AG08396 (cell line): ENCODE data around the gene ASB6.
"Not testable (repeated sequence)": the region's sequence is repeated elsewhere in the genome, so short reads cannot be mapped to it uniquely, and the experiment has no call there.

ENCODE experiments used
- DNase-seq: peaks from one replicate; pipeline ENCODE4 v3.0.0; 2012; ENCODE audit warnings: low spot score, mixed read lengths

Gene ASB6

GRCh38 chr9:129644365-129644764 lies 2.4 kb upstream of the ASB6 start:
- DNase-seq = no peak

GRCh38 chr9:129643706-129644105 lies 1.8 kb upstream of the ASB6 start:
- no peak for DNase-seq

DNA sequence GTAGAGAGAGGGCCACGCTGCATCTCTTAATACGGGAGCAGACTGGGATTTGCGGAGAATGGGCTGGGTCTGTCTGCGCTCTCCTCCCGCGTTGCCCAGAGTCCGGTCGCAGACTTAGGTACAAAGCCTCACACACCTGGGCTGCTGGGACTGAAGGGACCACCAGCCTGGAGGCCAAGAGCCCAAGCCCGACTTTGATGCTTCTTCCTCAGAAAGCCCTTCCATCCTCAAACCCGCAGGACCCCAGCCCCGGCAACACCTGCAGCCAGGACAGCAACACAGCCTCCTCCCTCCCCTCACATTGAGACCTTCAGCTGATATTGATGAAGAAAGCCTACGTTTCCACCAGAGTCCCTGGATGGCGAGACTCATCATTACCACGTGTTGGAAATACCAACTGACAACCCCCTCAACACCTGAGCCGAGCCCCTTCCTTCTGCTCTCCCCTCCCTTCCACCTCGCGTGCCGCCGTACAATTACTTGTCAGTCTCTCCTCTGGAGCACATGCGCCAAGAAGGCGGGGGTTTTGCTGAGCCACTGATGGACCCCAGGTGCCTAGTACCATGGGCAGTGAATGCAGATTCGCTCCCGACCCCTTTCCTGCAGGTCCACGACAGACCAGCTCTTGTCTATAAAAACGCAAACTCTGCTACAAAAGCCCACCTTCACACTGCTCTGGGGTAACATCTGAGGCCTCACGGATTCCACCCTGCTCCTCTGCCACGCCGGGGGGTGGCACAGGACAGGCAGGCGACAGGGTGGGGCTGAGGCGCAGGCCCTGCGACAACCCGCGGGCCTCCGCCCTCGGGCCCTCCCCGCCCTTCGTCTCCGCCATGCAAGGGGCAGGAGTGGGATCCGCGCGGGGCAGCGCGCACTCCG lies 841 bp downstream of the ASB6 start:
- no peak for DNase-seq

DNA sequence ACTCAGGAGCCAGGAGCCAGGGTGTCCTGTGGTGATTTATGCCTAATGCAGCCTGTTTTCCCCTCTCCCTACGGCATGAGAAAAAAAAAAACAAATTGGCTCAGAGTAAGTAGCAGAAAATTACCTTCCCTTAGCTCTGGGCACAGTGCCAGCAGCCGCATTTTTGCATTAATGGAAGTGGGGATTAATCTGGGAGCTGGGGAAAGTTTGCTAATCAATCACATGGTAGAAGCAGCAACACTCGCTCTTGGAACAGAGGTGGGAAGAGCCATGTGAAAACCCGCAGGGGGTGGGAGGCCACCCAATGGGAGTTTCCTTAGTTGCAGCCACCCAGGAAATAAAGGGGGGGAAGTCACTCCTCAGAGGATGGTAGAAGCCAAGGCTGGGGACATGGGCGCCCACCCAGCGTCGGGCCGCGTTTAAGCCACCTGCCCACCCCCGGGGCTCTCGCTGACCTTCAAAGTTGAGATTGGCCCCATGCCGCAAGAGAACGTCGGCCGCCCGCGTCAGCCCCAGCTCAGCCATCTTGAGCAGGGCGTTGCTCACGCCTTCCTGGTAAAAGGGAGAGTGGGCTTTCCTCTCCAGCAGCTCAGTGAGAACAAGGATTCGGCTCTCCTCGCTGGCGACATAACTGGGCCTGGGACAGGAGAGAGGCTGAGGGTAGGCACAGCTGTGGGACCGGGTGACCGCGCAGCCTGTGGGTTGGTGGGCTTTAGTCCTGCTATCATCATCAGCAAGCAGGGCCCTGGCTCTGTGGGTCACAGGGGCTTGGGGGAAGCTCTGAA lies 1.7 kb downstream of the ASB6 start:
- DNase-seq = no peak

DNA sequence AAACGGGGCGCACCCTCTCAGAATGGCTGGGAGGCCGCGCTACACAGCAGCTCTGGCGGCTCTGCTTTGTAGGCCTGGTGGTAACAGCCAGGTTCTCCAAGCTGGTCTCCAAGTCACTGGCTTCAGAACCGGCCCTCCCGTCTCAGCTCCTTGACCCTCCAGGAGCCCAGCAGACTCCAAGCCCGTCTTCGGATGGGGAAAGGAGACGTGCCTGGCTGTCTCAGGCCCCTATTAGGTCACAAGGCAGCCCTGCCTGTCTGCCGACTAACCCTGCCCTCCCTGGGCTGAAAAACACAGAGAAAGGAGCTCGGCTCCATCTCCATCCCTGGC lies 2.2 kb downstream of the ASB6 start:
- DNase-seq = no peak

DNA sequence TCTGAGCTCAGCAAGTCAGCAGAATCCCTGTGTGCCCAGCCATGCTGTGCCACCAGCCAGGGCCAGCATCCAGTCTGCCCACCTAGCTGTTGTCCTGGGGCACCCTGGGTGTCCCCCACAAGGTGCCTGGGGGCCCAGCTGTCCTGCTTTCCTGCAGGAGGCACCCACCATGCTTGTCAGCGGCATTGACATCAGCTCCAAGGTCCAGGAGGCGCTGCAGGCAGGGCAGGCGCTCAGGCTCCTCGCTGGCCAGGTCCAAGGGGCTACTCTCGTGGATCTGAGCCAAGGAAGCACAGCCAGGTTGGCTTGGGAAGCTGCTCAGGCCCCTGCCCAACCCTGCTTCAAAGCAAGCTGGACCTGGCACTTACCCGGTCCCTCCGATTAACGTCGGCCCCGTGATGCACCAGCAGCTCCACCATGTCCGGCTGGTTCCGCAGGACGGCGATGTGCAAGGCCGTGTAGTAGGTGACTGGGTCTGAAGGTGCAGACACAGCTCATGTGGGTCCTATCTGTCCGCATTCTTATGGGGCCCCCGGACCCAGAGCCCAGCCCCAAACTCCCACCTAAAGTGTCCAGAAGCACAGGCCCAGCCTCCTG lies 2.8 kb downstream of the ASB6 start:
- DNase-seq = no peak

GRCh38 chr9:129637673-129638439 lies 4.1 kb downstream of the ASB6 start:
- DNase-seq = no peak

DNA sequence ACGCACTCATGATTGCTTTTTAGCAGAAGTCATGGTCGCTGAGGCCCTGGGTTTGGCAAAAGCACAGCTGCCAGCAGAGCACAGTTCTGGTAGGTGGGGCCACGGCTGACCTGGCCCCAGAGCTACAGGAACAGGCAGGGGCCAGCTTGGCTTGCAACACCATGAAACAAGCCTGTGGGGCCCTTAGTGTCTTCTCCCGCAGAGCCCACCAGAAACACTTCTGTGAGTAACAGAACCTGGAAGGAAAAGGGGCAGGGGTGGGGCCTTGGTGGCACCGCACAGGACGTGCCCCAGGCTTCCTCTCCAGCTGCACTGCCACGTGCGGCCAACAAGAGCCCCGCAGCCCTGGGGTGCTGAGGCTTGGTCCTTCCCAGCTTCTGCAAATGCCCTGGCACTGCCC lies 4.8 kb downstream of the ASB6 start:
- no peak for DNase-seq

DNA sequence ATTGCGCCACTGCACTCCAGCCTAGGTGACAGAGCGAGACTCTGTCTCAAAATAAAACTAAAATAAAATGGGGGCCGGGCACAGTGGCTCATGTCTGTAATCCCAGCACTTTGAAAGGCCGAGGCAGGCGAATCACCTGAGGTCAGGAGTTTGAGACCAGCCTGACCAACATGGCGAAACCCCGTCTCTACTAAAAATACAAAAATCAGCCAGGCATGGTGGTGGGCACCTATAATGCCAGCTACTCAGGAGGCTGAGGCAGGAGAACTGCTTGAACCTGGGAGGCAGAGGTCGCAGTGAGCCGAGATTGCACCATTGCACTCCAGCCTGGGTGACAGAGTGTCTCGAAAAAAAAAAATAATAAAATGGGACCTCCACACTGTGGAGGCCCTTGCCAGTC lies 5.6 kb downstream of the ASB6 start:
- DNase-seq = not testable (repeated sequence)

DNA sequence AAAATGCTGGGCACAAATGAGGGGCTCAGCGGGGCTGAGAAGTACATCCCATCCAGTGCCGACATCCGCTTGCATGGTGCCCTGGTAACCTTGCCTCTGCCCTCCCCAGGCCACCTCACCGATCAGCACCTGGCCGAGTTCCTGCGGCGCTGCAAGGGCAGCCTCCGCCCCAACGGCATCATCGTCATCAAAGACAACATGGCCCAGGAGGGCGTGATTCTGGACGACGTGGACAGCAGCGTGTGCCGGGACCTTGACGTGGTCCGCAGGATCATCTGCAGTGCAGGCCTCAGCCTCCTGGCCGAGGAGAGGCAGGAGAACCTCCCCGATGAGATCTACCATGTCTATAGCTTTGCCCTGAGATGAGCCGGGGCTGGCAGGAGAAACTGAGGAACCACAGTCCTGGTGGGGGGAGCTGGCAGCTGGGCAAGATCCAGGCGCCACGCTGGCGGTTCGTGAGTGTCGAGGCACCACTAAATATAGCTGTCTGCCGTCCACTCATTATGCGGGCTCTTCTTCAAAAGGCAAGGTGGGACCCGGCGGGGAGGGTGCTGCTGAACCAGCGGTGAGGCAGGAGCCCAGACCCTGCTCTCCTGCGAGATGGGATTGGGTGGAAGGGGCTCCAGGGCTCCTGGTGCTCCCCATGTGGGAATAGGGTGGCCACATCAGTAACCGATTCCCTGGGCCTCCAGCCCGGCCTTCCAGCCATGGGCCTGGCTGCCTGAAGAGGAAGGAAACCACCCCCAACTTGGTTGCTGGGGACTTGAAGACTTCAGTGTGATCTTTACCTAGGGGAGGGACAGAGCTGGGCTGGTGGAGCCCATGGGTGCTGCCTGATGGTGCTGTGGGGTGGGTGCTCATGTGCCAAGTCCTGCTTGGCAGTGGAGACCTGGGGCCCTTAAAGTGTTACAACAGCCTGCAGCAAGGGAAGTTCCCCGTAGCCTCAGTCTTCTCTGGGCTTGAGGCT lies 6.6 kb downstream of the ASB6 start:
- no peak for DNase-seq

- DNase-seq = no peak
These were observed 8.1 kb downstream of the ASB6 start for GRCh38 chr9:129633848-129634247.

GRCh38 chr9:129633207-129633606 lies 8.7 kb downstream of the ASB6 start:
- DNase-seq = no peak

DNA sequence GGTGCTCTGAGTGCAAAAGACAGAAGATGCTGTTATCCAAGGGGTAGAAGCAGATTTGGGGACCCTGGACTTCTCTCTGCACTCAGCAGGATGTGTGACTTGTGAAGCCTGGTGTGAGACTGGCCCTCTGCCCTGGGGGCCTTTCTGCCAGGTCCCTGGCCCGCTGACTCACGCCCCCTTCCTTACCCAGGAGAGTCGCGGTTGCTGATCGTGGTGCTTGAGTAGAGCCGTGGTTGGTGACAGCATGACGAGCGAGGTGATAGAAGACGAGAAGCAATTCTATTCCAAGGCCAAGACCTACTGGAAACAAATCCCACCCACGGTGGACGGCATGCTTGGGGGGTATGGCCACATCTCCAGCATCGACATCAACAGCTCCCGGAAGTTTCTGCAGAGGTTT lies 9.5 kb downstream of the ASB6 start:
- DNase-seq = peak; percentile 47

DNA sequence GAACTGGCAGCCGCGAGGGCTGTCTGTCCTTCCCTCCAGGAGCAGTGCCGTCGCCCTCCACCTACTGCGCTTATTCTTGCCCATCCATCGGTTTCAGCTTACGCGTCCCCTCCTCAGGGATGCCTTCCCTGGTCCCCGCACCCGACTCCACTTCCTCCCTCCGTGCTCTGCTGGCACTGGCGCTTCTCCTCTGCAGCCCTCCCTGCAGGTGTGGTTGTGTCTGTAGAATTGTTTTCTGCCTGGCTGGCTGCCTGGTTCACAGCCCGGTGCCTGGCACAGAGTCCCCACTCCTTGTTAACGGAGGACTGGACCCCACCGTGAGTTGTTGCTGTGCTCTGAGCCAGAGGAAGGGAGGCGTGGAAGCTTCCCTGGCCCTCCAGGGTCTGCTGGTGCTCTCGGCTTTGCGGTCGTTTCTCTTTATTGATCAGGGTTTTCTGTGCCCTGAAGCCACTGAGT lies 10.2 kb downstream of the ASB6 start:
- no peak for DNase-seq

GRCh38 chr9:129630967-129631673 lies 10.8 kb downstream of the ASB6 start:
- no peak for DNase-seq

DNA sequence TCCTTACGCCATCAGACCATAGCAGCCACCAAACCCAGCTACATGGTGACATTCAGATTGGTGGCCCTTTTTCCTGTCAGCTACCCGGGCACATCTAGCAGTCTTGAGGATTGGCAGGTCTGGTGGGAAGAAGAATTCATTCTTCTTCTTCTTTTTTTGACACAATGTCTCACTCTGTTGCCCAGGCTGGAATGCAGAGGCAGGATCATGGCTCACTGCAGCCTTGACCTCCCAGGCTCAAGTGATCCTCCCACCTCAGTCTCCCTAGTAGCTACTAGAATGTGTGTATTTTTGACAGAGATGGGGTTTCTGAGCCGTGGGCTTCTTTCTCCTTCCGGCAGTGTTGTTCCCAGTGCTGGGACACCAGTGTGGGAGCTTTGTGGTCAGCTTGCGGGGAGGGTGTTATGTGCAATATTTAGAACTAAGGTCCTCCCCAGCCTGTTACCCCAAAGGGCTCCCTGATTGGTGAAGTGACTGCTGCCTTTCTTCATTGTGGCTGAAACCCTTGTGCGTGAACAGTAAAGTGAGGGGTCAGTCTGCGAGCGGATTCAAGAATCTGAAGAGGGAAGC lies 12.6 kb downstream of the ASB6 start:
- DNase-seq = no peak

DNA sequence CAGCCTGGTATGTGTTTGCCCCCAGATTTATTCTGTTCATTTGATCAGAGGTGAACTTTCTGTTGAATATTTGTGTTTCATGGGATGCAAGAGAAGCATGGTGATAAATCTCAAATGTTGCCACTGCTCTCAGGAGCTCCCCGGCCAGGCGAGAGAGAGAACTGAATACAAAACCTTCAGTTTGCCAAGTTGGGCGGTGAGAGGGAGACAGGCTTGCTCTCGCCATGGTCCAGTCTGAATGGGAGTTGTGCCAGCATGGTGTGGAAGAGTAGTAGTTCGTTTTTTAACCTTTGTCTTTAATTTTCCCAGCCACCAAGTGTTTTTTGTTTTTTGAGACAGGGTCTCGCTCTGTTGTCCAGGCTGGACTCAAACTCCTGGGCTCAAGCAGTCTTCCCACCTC lies 13.2 kb downstream of the ASB6 start:
- DNase-seq = no peak

DNA sequence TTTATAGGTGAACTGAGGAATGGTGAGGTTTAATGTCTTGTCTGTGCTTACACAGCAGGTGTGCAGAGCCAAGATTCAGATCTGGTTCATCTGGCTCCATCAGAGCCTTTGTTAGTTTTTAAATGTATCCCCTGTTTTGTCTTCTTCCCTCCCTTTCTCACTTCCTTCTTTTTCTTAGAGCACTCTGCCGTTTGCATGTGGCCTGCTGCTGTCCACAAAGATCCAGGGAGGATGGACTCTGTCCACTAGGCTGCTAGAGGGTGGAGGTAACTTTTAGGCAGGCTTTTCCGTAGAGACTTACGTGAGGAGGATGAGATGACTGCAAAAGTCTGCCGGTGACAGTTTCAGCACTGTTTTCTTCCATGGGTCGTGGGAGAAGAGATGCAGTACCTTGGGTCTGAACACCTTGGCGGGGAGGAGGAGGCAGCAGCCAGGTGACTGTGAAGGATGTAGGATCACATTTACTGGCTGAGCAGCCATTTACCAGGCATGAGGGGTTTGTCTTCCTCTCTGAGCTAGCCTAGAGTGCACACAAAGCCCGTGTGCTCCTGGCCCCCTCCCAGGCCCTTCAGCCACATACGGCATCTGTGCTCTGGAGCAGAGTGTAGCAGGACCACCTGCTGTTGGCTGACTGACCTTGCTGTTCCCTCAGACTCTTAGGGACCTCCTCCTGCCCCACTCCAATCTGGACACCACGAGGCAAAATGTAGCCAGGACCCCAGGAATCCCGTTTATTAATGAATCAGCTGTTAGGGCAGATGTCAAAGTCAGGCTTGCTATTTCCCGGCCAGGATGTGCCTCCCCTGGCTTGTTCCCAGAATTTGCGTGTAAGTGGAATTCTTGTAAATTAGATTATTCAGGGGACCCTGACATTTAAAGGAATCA lies 14.2 kb downstream of the ASB6 start:
- DNase-seq = no peak
